CD4-positive, alpha-beta T cell treated with Interleukin-17A for 4 hours (primary cell): ENCODE data around the gene SAP30BP.

Experiments used
- DNase-seq: peaks from one replicate; pipeline ENCODE4 v3.0.0-alpha.2; 2020; ENCODE audit warnings: mixed read lengths

Gene SAP30BP

DNA sequence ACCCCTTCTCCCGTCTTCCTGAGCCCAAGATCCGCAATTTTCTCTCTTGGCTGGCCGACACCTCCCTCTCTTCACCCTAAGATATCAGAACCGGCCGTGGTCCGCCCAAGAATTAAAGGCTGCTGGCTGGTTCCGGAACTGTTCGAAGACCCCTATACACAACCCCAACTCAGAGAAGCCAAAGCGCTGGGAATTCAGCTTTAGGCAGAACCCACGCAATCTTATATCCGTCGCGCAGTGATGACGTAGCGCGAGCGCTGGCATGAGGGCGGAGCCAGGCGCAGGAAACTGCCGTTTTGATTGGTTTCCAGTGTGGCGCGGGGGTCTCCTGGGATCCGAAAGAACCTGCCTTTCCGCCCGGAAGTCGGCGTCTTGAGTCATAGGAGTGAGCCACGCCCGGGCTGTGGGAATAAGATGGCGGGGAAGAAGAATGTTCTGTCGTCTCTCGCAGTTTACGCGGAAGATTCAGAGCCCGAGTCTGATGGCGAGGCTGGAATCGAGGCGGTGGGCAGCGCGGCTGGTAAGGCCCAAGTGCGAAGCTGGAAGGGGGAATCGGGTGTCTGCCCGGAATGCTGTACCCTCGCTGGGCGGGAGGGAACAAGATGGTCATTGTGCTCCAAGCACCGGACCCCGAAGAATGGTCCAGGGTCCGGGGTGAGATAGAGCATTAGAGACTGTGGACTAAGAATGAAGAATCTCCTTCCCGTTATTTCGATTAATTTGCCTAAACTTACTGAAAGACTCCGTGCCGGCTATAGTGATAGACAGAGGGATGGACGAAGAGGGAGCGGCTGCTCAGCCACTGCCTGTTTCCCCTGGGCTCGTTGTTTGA lies at the start of gene SAP30BP, which contains the start of gene RECQL5:
TSS of gene SAP30BP (plus strand) at position 380 of the 832 bp plus-strand sequence. CDS start at position 415, 35 bp downstream.
TSS of gene RECQL5 (minus strand) at position 196 of the 832 bp plus-strand sequence. CDS start 597 bp downstream, outside the sequence.
- peak; percentile 97 for DNase-seq

- DNase-seq = no peak
These were observed 49.5 kb upstream of the SAP30BP start for GRCh38 chr17:75617675-75618074.

DNA sequence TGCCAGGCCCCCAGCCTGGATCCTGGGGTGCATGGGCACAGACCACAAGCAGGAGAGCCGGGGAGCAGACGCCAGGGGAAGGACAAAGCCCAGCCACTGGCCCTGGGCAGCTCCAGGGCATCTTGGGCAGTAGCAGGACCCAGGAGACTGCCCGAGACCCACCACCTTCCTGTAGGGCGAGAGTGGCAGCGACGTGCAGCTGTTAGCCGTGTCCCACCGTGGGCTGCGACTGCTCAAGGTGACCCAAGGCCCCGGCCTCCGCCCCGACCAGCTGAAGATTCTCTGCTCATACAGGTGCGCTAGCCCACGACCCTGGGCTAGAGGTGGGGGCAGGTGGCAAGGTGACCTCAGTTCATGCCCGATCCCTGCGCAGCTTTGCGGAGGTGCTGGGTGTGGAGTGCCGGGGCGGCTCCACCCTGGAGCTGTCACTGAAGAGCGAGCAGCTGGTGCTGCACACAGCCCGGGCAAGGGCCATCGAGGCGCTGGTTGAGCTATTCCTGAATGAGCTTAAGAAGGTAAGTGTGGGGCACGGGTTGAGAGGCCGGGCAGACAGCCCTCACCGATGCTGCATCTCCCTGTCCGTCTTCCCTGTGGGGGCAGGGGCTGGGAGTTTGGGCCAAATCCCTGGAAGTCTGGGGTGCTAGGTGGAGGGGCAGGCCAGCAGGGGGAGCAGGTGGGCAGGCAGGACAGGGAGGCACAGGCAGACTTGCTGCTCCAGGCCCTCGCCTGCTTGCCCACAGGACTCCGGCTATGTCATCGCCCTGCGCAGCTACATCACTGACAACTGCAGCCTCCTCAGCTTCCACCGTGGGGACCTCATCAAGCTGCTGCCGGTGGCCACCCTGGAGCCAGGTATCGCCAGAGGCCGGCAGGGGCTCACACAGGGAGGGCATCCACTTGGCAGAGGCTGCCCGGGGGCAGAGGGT lies 47.4 kb upstream of the SAP30BP start:
- DNase-seq = peak; percentile 25

DNA sequence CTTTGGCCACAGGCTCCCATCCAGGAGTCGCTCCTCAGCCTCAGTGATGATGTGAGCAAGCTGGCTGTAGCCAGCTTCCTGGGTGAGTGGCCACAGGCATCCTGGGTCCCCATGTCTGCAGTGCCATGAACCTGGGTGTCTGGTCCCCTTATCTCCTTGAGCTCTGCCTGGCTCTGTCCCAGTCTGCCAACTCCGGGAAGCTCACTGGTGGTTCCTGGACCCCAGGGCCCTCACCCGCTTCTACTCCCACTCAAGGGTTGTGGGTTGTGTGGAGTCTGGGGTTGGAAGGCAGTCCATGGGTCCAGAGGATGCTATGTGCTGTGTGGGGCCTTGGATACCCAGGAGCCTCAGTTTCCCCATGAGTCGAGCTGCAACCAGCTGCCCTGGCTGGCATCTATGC lies 45.6 kb upstream of the SAP30BP start:
- DNase-seq = no peak

GRCh38 chr17:75622076-75622475 lies 45.1 kb upstream of the SAP30BP start:
- DNase-seq = no peak

DNA sequence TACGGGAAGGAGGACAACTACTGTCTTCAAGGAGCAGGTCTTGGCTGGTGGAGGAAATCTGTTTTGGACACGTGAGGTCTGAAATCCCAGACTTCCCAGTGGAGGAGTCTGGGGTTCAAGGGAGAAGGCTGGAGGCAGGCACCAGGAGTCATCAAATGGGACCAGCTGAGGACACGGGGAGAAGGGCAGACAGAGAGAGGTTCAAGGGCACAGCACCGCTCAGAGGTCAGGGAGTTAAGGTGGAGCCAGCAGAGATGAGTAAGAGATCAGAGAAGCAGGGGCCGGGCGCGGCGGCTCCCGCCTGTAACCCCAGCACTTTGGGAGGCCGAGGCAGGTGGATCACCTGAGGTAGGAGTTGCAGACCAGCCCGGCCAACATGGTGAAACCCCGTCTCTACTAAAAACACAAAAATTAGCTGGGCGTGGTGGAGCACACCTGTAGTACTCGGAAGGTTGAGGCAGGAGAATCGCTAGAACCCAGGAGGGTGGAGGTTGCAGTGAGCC lies 44.3 kb upstream of the SAP30BP start:
- DNase-seq = no peak

- DNase-seq = no peak
These were observed 43.8 kb upstream of the SAP30BP start for GRCh38 chr17:75623386-75623785.

- no peak for DNase-seq
These were observed 43.1 kb upstream of the SAP30BP start for GRCh38 chr17:75624021-75624420.

- no peak for DNase-seq
These were observed 42.3 kb upstream of the SAP30BP start for GRCh38 chr17:75624714-75625345.

- DNase-seq = peak; percentile 15
These were observed 41.2 kb upstream of the SAP30BP start for GRCh38 chr17:75625813-75626486.

DNA sequence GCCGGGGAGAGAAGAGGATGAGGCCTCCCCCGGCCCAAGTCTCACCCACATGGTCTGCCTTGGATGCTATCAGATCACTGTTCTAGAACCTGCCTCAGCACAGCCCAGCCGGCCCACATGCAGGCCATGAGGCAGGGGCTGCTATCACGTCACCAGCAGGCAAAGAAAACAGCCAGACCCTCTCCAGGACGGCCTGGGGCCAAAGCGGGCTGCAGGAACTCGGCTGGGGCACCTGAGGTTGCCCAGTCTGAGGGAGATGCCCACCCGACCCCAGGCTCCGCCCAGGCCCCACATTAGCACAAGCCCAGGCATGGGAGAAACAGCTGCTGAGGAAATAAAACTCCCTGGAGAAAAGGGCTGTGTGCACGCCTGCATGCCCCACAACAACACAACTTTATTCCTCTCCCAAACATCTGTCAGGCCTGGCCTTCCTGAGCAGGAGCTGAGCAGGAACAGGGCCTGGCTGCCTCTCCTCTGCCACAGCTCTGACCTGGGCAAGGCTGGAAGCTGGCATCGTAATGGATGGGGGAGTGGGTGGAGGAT lies 40.6 kb upstream of the SAP30BP start:
- no peak for DNase-seq

GRCh38 chr17:75627094-75627493 lies 40.0 kb upstream of the SAP30BP start:
- no peak for DNase-seq

DNA sequence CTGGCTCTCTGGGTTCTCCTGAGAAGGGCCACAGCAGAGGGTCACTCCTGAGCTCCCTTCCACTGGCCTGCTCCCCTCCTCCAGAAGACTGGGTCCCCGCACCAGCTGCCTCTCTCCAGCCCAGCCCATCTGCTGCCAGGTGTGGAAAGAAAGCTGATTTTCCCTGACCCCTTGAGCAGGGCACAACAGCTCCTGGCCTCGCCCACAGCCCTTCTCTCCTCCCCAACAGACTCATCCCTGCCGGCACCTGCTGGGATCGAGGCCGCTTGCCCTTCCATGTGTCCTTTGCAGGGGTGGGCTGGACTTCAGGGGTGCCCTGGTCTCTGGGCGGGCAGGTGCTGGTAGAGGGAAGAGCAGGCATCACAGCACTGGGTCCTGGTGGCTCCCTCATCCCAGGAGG lies 38.7 kb upstream of the SAP30BP start:
- no peak for DNase-seq

GRCh38 chr17:75629157-75629556 lies 38.0 kb upstream of the SAP30BP start:
- no peak for DNase-seq

- no peak for DNase-seq
These were observed 36.8 kb upstream of the SAP30BP start for GRCh38 chr17:75630071-75630917.

- DNase-seq = no peak
These were observed 35.8 kb upstream of the SAP30BP start for GRCh38 chr17:75631353-75631752.

- no peak for DNase-seq
These were observed 34.7 kb upstream of the SAP30BP start for GRCh38 chr17:75632428-75632827.

- peak; percentile 90 for DNase-seq
These were observed 34.2 kb upstream of the SAP30BP start, which contains the start of gene SMIM5 for GRCh38 chr17:75632863-75633485. Gene SMIM5, plus strand, starts transcription at chr17:75633434. Its CDS starts 6,768 bp downstream, at chr17:75640202.

DNA sequence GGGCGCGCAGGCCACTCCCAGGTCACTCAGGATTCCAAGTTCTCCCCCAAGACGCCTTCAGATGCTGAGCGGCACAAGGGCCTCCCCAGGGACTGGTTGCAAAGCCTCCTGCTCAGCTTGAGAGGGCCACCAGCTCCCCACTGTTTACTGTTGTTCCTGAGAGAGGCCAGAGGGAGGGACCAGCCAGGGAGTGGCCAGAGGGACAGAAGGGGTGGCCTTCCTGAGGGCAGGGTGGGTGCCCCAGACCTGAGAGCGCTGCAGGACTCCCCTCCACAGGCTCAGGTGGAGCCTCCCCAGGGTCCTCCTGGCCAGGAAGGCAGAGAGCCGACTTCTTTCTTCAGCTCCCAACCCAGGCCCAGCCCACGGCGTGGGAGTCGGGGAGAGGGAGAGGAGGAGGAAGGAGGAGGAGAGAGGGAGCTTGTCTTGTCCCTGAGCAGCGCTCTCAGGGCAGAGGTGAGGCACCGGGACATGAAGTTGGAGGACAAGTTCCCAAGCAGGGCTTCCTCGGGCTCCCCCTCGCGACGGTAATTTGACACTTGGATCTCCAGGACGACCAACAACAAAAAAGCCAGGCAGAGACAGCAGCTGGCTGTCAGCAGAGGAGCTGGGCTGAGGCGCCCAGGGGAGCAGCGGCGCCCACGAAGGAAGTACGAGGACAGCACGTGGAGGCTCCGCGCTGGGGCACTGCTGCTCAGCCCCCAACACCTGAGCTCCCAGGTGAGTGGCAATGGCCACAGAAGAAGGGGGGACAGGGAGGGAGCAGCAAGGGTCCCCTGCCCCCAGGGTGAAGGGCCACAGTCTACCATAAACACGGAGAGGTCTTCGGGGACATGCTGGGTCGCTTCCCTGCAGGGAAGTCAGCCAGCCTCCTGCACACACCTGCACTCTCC lies 33.4 kb upstream of the SAP30BP start:
- DNase-seq = peak; percentile 67
